NCI-H82 treated with DMSO at 0.1 percent for 48 hours (cell line): ENCODE data around the gene CDKN2B-AS1.

Experiments
- DNase-seq: peaks from one replicate; lab custom pipeline; 2025; ENCODE audit not compliant: unreplicated experiment; lab: John Stamatoyannopoulos, UW

Gene CDKN2B-AS1

DNA sequence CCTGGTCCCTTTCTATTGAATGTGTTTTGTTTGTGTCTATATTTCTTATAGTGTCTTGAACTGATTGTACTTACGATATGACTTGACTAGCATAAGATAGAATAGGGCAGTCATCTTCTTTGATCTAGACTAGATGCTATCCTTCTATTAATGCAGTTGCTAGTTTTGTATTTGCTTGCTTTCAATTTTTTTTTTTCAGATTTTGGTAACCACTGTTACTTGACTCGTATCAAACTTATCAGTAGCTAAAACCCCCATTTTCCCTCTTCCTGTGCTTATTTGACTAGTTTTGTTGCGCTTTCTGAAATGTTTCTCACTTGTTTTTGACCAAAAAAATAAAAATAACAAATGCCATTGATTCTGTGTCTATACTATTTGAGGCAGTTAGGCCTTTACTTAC is 83.5 kb downstream of the CDKN2B-AS1 start:
- DNase-seq: no peak

DNA sequence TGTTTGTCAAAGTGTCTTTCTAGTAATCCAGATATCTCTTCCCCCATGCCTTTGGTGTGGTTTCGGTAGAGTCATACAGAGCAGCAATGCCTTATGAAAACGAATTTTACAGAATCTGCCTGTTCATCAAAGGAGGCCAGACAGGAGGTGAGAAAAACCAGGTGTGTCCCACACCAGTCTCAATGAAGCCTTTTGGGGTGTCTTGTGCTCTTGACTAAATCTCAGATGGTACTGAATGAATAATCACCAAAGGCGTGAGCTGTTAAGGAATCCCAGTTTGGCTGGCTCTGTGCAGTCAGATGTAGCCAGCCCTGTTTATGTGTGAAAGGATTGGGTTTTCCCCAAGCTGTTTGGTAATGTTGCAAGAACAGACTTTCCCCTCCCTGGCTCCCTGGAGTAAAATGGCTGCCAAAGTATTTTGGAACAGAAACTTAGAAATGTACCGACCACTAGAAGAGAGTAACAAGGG is 85.3 kb downstream of the CDKN2B-AS1 start:
- no peak for DNase-seq

DNA sequence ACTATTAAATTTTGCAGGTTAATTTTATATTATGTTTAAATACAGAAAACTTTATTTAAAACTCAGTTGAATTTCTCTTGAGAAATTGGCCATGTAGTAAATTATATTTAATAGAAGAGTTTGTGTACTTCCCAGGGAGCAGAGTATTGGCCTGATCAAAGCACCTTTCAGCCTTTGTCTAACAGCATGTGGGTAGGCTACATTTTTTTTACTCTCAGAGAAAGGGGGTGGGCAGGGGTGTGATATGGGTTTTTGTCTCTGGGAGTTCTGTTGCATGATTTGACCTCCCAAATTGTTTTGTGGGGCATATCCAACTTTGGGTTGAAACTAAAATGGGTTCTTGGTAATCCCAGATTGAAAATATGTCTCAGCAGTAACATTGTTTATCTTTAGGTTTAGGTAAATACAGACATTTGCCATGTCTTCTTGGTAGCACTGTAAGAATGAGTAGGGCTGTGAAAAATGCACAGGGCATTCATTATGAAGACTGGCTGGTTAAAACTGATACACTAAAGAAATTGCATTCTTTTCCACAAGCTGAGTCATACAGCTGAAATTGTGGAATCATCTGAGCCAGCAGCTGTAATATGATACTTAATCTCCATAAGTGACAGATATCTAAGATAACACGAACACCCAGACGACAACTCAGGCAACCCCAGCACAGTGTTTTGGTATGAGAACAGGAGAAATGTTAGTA is 89.9 kb downstream of the CDKN2B-AS1 start:
- no peak for DNase-seq

DNA sequence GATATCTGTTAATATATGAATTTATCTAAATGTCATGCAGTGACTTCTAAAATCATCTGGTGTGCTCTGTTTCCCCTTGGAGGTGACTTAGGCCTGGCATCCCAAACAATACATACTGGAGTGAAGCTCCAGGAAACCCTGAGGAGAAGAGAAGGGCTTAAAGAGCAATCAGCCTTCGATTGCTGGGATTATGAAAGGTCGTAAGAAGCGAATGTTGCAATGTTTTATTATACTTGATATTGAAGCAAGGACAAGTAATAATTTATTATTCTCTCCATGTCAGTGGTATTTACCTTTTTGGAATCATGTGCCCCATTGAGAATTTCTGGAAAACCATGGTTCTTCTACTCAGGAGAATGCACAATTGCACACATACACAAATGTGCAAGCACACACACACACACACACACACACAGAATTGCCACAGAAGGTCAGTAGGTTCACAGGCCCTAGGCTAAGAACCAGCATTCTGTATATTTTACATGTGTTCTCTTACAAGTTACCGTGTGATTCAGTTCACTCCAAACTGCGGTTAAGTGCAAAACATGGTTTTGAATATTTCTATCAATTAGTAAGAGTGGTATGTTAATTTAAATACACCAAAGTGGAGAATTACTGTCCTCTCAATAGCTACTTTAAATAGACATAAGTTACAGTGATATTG is 93.6 kb downstream of the CDKN2B-AS1 start:
- no peak for DNase-seq

DNA sequence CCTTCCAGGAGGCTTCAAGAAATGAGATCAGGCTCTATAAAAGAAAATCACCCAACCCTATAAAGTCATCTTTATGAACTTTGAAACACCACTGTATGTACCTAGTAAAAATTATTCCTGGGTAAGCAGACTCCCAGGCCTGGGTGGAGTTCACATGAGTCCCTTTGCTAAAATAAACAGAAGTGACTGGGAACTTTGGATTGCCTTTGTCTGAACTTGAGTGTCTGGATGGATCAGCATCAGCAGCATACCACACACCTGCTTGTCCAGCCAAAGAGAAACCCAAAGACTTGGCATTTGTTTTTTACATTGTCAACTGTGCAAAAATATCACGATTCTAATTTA is 94.1 kb downstream of the CDKN2B-AS1 start:
- no peak for DNase-seq

DNA sequence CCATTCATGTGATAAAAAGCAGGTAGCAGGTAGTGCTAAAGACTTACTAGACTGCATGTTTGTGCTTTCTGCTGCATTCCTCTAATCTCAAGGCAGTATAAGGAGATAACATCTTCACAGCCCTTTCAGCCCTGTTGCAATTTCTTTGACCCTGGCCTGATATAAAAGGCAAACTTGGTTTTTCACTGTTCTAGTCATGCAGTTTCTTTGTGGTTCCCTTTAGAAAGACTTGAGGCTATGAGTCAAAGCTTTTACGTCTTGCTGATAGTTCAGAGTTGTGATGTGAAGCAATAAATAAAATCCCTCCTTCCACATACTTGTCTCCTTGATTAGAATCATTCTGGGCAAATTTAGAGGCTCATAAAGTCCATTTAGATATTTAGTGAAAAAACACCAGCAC is 103.1 kb downstream of the CDKN2B-AS1 start:
- no peak for DNase-seq

DNA sequence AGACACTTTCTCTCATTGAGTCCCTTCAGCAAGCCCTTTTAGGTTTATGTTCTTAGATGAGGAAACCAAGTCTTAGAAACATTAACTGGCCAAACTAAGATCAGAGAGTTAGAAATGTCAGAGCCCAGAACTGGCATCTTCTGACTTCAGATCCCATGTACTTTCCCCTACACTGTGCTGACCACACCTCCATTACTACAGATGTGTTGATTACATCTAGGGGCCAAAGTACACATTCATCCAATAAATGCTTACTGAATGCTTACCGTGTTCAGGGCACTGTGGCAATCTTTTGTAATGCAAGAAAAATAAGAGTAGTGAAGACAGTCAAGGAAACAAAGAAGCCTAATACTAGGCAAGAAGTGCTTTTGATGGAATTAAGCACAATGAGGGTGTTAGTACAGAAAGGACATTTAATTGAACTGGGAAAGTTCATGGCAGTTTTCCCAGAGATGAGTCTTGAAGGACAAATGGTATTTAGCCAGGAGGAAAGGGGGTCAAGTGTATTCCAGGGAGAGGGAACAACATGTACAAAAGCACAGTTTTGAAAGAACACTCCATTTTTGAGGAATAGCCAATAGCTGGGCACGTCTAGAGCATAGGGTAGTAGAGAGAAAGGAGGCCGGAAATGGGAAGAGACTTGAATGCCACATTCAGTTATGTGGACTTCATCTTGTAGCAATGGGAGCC is 104.2 kb downstream of the CDKN2B-AS1 start:
- DNase-seq: no peak

DNA sequence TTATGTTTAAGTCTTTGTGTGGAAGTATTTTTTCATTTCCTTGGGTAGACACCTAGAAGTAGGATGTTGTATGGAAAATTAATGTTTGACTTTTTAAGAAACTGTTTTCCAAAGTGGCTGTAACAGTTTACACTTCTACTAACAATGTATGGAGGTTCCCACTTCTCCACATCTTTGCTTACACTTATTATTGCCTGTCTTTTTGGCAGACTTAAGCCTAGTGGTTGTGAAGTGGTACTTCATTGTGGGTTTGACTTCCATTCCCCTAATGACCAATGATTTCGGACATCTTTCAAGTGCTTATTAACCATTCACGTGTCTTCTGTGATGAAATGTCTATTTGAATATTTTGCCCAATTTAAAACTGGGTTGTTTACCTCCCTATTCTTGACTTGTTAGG is 106.0 kb downstream of the CDKN2B-AS1 start:
- no peak for DNase-seq

DNA sequence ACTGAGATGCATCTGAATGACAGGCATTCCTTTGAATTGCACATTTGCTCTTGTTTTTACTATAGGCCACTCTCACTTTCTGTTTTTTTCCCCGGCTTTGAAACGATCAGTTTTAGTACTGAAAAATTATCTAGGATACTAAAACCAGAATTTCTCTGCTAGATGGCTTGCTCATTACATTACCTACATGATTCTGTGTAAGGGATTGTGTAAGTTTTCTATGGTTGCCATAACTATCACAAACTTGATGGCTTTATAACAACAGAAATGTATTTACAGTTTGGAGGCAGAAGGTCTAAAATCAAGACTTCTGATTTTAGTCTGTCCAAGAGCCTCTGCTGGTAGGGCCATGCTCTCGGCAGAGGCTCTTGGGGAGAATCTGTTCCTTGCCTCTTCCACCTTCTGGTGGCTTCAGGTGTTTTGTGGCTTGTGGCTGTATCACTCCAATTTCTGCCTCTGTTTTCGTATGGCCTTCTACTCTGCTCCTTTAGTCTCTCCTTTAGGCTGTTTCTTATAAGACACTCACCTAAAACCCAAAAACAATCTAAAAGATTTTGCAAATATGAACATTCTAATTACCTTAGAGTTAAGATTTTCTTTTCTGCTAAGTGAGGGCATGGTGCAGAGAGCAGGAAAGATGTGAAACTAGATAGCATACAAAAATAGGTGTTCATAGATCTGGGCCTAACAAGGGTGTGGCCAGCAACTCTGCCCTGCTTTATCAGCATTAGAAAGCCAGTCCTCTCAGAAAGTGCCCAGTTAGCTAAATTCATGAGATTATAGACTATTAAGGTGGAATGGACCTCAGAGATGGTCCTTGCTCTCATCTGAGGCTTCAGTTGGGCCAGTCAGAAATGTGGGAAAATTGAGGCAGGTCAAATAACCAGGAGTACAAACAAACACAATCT is 107.8 kb downstream of the CDKN2B-AS1 start:
- no peak for DNase-seq

DNA sequence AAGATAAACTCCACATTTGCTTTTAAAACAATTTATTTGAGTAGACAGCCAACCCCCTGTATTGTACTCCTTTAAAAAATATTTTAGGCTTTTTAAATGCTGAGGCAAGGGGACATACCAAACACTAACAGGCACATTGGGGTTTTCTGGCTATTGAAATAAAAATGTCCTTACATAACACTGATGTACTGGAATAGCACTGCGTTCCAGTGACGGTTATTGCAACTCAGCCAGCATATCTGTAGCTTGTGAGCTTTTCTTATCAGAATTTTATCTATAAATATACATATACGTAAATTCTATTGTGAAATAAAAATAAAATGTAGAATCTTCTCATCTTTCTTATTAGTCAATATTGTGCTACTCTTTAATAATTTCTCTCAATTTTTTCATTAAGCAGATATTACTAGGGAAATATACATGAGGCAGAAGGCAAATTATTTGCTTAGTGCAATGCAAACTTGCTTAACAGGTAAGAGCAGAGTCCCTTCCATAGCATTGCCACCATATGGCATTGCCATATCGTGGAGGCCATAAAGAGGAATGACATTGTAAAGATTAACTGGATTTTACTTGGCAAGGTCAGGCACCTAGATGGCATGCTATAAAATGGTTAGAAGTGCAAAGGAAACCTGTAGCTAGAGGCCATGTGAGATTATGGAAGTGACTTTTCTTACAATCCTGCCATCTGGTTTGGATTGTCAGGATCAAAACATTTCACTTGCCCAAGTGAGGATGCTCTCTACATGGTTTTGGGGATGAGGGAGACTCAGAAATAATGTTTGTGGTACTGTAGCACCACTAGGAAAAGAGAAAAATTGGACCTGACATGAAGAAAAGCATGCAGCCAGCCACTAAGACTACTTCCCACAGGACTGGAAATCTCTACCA is 109.3 kb downstream of the CDKN2B-AS1 start:
- no peak for DNase-seq

DNA sequence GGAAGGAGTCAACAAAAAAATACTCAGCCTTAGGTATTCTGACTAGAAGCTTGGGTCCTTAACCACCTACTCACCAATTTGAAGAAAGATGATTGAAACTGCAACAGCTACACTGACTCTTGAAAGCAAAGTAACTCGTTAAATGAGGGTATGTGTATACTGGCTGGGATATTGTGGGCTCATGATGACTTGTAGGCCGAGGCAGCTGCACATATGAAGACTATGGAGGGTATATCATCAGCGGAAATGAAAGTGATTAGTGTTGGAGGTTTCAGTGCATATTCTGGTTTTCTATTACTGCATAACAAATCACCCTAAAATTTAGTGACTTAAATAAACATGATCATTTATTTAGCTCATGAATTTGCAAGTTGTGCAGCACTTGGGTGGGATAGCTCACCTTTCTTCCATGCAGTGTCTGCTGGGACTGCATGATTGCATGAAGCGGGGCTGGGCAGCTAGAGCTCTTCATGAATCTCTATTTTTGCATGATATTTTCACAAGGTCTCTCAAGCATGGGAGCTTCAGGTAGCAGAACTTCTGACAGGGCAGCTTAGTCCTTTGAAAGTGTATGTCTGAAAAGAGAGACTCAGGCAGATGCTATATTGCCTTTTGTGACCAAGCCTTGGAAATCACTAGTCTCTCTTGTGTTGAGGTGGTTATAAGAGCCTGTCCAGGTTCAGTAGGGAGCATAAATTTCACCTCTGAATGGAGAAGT is 110.6 kb downstream of the CDKN2B-AS1 start:
- DNase-seq: no peak

DNA sequence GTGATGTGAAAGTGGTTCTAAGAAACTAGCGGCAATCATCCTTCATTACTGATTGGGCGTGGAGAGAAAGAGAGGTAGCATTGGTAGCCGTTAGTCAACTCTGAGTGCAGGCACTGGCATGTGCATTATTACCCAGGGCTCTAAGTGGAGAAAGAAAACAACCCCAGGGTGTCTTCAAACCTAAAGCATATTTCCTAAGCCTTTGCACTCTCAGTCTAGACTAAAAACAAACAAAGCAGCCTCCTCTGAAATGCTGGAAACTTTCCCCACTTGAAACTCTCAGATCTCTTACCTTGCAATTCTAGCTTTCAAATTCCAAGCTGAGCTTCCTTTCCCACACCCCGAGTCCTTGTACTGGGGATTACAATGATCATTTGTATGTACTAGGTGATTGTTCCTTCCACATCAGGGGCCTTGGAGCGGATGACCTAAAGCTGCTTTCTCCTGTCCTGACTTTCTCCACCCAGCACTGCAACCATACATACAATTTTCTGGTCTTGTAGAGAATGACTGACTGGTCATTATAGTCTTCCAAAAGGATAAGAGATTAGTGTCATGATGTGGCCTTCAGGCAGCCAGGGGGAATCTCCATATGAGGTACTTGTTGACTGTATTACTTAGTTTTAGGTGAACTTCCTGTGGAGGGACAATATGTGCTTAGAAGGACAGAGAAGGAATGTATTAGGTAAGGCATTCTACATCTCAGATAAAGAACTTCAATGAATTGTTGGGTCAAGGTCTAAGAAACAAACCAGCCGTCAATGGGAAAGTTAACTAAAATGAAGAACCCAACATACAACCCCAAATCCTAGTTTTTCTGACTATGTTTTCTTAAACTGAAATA is 112.8 kb downstream of the CDKN2B-AS1 start:
- no peak for DNase-seq

DNA sequence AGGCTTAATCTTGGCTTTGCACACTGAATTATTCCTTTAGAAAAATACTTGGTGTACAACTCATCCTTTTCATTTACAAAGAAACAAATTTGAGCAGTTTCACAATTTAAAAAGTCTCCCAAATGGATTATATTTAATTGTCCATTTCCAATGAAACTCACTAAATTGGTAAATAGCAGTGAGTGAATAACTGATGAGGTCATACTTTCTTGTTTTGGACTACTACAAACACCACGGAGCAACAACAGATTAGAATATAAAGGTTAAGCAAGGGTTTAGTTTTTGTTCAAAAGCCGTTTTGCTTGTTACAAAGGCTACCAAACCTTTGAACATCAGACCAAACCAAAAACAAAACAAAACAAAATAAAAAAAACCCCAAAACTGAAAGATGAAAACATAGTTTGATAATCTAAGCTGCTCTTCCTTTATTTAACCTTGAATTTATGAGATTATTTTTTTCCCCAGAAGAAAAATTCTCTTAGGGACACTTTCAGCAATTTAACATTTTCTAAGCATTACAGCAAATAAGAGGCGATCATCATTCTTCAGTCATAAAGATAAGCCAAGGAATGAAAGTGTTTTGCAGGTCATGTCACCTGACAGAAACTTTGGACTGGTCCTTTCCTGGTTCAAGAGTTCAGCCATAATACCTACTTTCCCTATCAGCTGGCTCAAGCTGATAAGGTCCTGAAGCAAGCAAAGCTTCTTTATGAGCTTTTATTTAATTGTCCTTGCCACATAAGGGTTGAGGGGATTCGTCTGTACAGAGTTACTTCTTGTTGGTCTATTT is 114.2 kb downstream of the CDKN2B-AS1 start:
- DNase-seq: no peak

DNA sequence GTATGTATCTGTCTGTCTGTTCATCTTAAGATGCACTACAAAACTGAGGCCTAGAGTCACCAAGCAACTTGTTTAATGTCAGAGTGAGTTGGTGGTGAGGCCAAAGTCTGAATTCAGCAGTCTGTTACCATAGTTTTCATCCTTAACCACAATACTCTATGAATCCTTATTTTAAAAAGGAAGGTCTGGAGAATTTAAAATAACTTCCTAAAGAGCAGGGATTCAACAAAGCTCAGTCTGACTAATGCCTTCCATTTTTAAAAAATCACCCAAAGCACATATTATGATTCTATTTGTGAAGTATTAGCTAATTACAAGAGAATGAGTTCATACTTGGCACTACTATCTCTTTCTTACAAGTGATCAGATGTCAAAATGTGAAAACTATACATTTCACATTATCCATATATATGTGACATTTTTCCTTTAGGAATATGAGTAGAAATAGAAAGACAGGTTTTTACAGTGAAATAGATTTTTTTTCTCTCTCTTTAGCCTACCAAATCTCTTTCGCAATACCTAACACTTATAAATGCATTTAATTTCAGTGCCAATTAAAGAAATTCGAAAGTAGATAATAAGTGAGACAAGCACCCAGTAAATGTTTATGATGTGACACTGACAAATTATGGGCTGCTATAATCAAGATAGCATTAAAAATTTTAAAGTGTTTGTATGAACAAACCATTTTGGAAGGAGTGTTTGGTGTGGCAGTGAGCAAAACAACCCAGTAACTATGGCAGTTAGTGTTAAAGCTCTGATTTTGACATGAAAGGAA is 116.8 kb downstream of the CDKN2B-AS1 start:
- no peak for DNase-seq

DNA sequence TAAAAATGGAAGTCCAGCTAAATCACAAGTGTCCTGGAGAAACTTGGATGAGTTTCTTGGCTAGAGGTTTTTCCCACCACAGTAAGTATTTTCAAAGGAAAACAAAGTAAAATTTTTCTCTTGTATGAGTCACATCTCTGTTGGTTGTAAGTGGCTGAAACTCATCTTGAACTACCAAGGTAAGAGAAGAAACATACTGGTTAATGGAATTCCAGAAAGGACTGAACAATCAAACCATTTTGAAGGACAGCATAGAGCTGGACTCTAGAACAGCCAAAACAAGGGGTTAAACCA is 117.3 kb downstream of the CDKN2B-AS1 start:
- no peak for DNase-seq

DNA sequence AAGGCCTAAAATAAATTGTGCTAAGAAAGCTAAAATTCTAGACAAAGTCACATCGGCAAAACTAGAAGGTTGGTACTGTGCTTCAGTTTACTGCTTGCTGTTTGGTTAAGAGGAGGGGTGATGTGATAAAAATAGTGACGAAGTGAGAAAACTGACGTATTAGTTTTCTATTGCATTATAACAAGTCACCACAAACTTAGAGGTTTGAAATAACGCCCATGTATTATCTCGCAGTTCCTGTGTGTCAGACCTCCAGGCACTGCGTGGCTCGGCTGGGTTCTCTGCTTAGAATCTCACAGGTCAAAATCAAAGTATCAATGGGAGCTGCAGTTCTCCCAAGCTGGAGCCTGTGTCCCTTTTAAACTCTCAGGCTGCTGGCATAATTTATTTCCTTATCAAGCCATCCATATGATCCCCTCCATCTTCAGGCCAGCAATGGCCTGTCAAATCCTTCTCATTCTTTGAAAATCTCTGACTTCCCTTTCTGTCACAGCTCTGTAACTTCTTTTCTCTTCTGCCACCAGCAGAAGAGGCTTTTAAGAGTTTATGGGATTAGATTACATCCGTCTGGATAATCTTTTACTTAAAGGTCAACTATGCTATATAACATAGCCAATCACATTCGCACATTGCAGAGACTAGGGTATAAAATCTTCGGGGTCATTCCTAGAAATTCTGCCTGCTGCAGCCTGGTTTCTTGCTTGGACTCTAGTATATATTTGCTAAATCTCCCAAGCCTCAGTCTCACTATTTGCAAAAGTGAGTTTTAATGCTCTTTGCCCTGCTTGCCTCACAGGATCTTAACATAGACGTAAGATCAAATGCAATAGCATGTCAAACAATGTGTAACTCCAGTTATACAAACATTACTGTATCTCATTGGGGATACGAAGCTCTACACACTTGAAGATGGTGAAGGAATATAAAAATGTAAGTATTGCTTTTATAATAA is 118.6 kb downstream of the CDKN2B-AS1 start:
- DNase-seq: peak; percentile 66
